HG03175 (cell line): ENCODE results near the gene EFNA3.

Source experiments
- ATAC-seq: cut with Tn5 transposase; IDR thresholded peaks from one replicate; pipeline ENCODE4 v1.9.1; 2021; ENCODE audit warnings: mild to moderate bottlenecking, moderate library complexity; ENCODE audit not compliant: unreplicated experiment

Gene EFNA3

DNA sequence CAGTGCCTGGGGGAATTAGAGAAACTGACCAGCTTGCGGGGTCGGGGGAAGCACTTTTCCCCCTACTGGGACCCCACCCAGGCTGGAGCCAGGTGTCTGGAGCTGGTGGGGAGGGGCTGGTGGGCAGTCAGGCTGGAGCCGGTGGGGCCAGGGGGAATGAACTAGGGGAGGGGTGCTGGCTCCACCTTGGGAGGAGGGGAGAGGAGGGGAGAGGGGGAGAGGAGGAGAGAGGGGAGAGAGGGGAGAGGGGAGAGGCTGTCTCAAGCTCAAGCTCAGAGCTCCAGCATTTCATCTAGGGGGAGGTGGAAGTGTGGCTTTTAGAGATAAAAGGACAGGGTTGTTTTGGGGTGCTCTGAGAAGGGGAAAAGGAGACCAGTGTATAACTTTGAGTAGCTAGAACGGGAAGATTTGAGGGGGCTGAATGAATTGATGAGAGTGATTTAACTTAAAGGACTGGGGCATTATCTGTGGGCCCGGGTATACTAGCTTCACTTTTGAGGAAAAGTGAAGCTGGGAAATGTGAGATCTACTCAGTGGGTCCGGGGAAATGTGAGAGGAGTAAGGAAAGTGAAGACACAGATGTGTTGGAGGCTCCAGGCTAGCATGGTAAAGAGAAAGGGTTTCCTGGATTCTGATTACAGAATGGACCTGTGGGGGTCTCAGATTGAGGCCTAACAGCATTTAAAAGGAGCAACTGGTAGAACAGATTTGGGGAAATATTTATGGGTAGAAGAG is 51.8 kb downstream of the EFNA3 start:
- ATAC-seq = no peak

DNA sequence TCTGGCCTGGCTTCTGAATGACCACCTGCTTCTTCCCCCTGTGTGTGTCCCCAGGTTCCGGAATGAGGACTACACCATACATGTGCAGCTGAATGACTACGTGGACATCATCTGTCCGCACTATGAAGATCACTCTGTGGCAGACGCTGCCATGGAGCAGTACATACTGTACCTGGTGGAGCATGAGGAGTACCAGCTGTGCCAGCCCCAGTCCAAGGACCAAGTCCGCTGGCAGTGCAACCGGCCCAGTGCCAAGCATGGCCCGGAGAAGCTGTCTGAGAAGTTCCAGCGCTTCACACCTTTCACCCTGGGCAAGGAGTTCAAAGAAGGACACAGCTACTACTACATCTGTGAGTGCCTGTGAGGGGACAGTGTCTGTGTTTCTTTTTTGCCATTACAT is 52.6 kb downstream of the EFNA3 start:
- no peak for ATAC-seq

DNA sequence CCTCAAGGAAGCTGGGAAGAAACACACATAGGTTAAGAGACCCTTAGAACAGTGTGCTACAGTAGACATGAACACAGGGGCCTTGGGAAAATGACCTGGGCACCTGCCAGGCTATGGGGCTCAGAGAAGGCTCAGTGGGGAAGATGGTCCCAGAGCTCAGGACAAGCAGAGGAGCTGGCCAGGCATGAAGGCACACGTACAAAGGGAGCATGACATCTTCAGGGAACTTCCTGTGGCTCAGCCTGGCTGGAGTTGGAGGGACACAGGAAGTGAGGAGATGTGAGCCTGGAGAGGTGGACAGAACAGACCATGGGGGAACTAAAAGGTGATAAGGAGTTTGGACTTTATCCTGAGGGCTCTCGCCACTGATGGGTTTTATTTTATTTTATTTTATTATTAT is 53.2 kb downstream of the EFNA3 start:
- ATAC-seq = no peak

DNA sequence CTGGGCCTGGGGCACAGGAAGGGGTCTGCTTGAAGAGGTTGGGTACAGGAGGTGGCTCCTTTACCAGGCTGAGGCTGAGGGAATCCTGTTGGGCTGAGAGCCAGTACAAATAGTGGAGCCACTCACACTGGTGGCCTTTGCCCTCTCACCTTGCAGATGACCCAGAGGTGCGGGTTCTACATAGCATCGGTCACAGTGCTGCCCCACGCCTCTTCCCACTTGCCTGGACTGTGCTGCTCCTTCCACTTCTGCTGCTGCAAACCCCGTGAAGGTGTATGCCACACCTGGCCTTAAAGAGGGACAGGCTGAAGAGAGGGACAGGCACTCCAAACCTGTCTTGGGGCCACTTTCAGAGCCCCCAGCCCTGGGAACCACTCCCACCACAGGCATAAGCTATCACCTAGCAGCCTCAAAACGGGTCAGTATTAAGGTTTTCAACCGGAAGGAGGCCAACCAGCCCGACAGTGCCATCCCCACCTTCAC is 55.2 kb downstream of the EFNA3 start:
- ATAC-seq = no peak

DNA sequence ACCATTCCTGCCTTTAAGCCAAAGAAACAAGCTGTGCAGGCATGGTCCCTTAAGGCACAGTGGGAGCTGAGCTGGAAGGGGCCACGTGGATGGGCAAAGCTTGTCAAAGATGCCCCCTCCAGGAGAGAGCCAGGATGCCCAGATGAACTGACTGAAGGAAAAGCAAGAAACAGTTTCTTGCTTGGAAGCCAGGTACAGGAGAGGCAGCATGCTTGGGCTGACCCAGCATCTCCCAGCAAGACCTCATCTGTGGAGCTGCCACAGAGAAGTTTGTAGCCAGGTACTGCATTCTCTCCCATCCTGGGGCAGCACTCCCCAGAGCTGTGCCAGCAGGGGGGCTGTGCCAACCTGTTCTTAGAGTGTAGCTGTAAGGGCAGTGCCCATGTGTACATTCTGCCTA is 55.7 kb downstream of the EFNA3 start:
- ATAC-seq = no peak

DNA sequence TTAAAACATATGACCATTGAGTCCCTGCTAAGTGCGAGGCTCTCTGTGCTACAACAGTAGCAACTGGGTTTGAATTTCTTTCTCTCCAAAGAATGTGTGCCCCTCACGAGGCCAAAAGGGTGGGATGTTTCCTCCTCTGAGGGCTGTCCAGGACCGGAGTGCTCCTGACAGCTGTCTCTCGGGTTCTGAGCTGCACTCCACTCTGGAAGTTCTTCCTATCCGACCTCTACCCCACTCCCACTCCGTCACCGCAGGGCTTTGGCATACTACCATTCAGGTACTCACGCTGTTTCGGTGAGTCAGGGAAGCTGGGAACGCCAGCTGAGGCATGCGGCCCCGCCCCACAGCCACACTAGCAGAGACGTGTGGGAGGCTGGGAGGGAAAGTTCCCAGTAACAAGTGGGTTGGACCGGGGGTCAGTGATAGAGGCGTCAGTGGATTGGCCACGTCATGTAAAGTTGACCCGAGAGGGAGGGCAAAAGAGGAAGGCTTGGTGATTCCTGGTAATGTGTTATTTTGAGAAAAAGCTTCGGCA is 56.3 kb downstream of the EFNA3 start:
- peak; percentile 16 for ATAC-seq

DNA sequence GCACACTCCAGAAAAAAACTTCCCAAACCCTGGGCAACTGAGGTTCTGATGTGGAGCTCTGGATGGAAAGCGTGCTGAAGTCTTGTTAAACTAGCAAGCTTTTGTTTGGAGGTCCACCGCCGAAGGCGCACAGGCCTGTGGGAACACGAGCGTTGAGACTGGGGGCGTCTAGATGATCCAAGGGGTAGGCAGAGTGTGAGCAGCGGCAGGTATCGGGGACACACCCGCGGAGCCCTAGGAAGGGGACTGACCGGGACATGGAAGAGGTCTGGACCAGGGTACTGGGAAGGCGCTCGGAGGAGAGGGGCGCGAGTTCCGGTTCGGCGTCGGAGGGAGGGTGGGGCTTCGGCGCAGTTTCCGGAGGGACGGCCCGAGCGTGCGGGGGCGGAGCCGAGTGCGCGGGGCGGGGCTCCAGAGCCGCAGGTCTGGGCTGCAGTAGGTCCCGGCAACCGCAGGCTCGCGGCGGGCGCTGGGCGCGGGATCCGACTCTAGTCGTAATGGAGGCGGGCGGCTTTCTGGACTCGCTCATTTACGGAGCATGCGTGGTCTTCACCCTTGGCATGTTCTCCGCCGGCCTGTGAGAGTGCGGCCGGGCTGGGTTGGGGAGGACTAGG is 56.9 kb downstream of the EFNA3 start, which contains the start of gene SLC50A1:
SLC50A1 (plus strand) TSS at position 438 of the 614 bp plus-strand sequence; CDS start at position 498, 60 bp downstream.
- peak; percentile 70 for ATAC-seq

DNA sequence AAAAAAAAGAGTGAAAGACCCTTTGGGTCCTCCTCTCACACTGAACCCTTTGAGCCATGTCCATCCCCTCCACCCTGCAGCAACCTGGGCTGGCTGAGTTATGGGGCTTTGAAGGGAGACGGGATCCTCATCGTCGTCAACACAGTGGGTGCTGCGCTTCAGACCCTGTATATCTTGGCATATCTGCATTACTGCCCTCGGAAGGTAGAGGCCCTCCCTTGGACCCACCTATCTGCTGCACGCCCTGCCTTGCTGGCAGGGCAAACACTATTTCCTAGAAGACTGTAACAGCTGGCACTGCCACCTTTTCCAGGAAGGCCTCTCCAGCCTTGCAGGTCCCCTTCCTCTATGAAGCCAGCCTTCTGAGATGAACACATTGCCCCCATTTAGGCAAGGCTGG is 58.1 kb downstream of the EFNA3 start:
- ATAC-seq = no peak
